HepG2 (cell line): ENCODE data around the gene CCND1. TPM values are rescaled to one million over a fixed set of nuclear protein-coding genes. Genes with fewer than 3 reads are reported as not detected.
A peak's percentile ranks its signal among the peaks of the same experiment; 100 is the strongest.

Source experiments
- AFF4 ChIP-seq: sonication (generic); formaldehyde crosslinking; IDR thresholded peaks from 2 replicates; pipeline ENCODE4 v1.4.0; 2020; ENCODE audit warnings: missing genetic modification reagents
- BORCS8-MEF2B ChIP-seq: sonication (generic); formaldehyde crosslinking; IDR thresholded peaks from 2 replicates; pipeline ENCODE4 v1.8.0; 2022; ENCODE audit warnings: mild to moderate bottlenecking, missing genetic modification reagents
- FOXC1 ChIP-seq: sonication (generic); formaldehyde crosslinking; IDR thresholded peaks from 2 replicates; pipeline ENCODE4 v1.8.0; 2022; ENCODE audit warnings: mild to moderate bottlenecking, missing genetic modification reagents, borderline replicate concordance
- HIVEP1 ChIP-seq: sonication (generic); formaldehyde crosslinking; IDR thresholded peaks from 2 replicates; pipeline ENCODE4 v1.4.0; 2020; ENCODE audit warnings: mild to moderate bottlenecking, missing genetic modification reagents
- MXD3 ChIP-seq: IDR thresholded peaks from 2 replicates; pipeline ENCODE4 v1.6.1; 2016; ENCODE audit warnings: mild to moderate bottlenecking, missing biosample characterization, missing genetic modification reagents
- MYC ChIP-seq: sonication (generic); formaldehyde crosslinking; IDR thresholded peaks from 2 replicates; pipeline ENCODE4 v1.9.0; 2021; ENCODE audit warnings: missing genetic modification reagents, borderline replicate concordance
- NCOA2 ChIP-seq: sonication (generic); formaldehyde crosslinking; IDR thresholded peaks from 2 replicates; pipeline ENCODE4 v1.8.0; 2022; ENCODE audit warnings: inconsistent platforms
- NR2F2 ChIP-seq: IDR thresholded peaks from 2 replicates; pipeline ENCODE4 v1.6.1; 2012; ENCODE audit warnings: low read depth, inconsistent platforms, borderline replicate concordance
- PCBP2 ChIP-seq: fragments of 200-400 bp; formaldehyde crosslinking; optimal IDR thresholded peaks from 2 replicates; pipeline ENCODE3; 2018; ENCODE audit warnings: low read length, low read depth; ENCODE audit not compliant: poor library complexity, severe bottlenecking
- SOX6 ChIP-seq, 2 experiments: fragments of 450-650 bp in 1 of 2; sonication (generic) in 1 of 2; formaldehyde crosslinking in 1 of 2; IDR thresholded peaks; 2 replicates each; pipeline versions ENCODE4 v1.4.0 to v1.6.1; 2017 to 2020; ENCODE audit warnings: antibody characterized with exemption in 1 of 2, mild to moderate bottlenecking in 1 of 2, missing genetic modification reagents in 1 of 2
- TGIF2 ChIP-seq: IDR thresholded peaks from 2 replicates; pipeline ENCODE4 v1.6.1; 2016; ENCODE audit warnings: control low read depth, missing compliant biosample characterization
- THAP8 ChIP-seq: sonication (generic); formaldehyde crosslinking; IDR thresholded peaks from 2 replicates; pipeline ENCODE4 v1.5.1; 2020; ENCODE audit warnings: missing genetic modification reagents, mild to moderate bottlenecking, borderline replicate concordance
- XRCC5 ChIP-seq: fragments of 200-400 bp; formaldehyde crosslinking; optimal IDR thresholded peaks from 2 replicates; pipeline ENCODE3; 2017; ENCODE audit warnings: mild to moderate bottlenecking, low read length
- ZFP36L2 ChIP-seq: sonication (generic); formaldehyde crosslinking; IDR thresholded peaks from 2 replicates; pipeline ENCODE4 v1.4.0; 2020; ENCODE audit warnings: missing genetic modification reagents
- ZNF143 ChIP-seq: sonication (generic); formaldehyde crosslinking; IDR thresholded peaks from 2 replicates; pipeline ENCODE4 v1.4.0; 2020; ENCODE audit warnings: missing genetic modification reagents
- ZNF598 ChIP-seq: sonication (generic); formaldehyde crosslinking; IDR thresholded peaks from 2 replicates; pipeline ENCODE4 v1.5.1; 2020; ENCODE audit warnings: mild to moderate bottlenecking, missing genetic modification reagents, borderline replicate concordance
- ZNF614 ChIP-seq: IDR thresholded peaks from 2 replicates; pipeline ENCODE4 v1.6.1; 2018; ENCODE audit warnings: missing biosample characterization, missing genetic modification reagents, inconsistent platforms, borderline replicate concordance
- ZNF629 ChIP-seq: sonication (generic); formaldehyde crosslinking; conservative IDR thresholded peaks from 2 replicates; pipeline ENCODE4 v1.5.0; 2020; ENCODE audit warnings: missing genetic modification reagents
- ZNF687 ChIP-seq: sonication (generic); formaldehyde crosslinking; IDR thresholded peaks from 2 replicates; pipeline ENCODE4 v1.5.1; 2020; ENCODE audit warnings: mild to moderate bottlenecking, missing genetic modification reagents, moderate library complexity
- ZNF768 ChIP-seq: sonication (generic); formaldehyde crosslinking; IDR thresholded peaks from 2 replicates; pipeline ENCODE4 v1.4.0; 2020; ENCODE audit warnings: missing genetic modification reagents
- polyA plus RNA-seq, 8 experiments: library from polyadenylated mRNA; depleted of rRNA in 3 of 8; stranded (reverse) in 7 of 8; unstranded in 1 of 8; fragments of >200 nt; fragmentation: Illumina TruSeq in 4 of 8; extraction: Trizol in 4 of 8; gene quantifications; 2 replicates each; pipeline versions ENCODE4 v1.2.1 to v1.2.3, GENCODE V29; 2011 to 2016; ENCODE audit warnings: low read depth in 4 of 8, missing spikeins in 1 of 8, mixed read lengths in 1 of 8; ENCODE audit not compliant: insufficient read depth in 1 of 8
- total RNA-seq, 5 experiments: library from RNA; depleted of rRNA; stranded (reverse); fragments of >200 nt; fragmentation: Illumina TruSeq; extraction: Trizol; gene quantifications; 2 replicates each; pipeline ENCODE4 v1.2.3, GENCODE V29; 2016; ENCODE audit warnings: low read depth in 1 of 5

CCND1 gene
- total and polyA plus RNA-seq, 2 of the 13 experiments (the other 11 are each of a cell fraction or from before 2014, with no cell fraction given): 107 to 136 TPM

- TF ChIP-seq THAP8 (CRISPR knock-in tag): 0 out of 2 replicates have a peak, but pooled peaks have one; percentile 23
- TF ChIP-seq PCBP2: no peak
- peak; percentile 78; the same call in 1 of the 2 replicates for TF ChIP-seq ZNF768 (CRISPR knock-in tag)
- peak; percentile 59; the same call in 1 of the 2 replicates for TF ChIP-seq TGIF2 (CRISPR knock-in tag)
- TF ChIP-seq ZNF614 (CRISPR knock-in tag): 0 out of 2 replicates have a peak, but pooled peaks have one; percentile 57
- TF ChIP-seq NCOA2 (CRISPR knock-in tag): 0 out of 2 replicates have a peak, but pooled peaks have one; percentile 10
- TF ChIP-seq FOXC1 (CRISPR knock-in tag): peak; percentile 67; the same call in 1 of the 2 replicates
- TF ChIP-seq MXD3 (CRISPR knock-in tag): 0 out of 2 replicates have a peak, but pooled peaks have one; percentile 20
- TF ChIP-seq SOX6 (IDR thresholded peaks at IDR 0.05): no peak
- TF ChIP-seq SOX6 (CRISPR knock-in tag; IDR thresholded peaks at IDR 0.05): peak; percentile 9; the same call in 1 of the 2 replicates
- no peak for TF ChIP-seq NR2F2
- TF ChIP-seq HIVEP1 (CRISPR knock-in tag): no peak
- 0 out of 2 replicates have a peak, but pooled peaks have one; percentile 35 for TF ChIP-seq ZNF598
- no peak for TF ChIP-seq ZFP36L2
- TF ChIP-seq MYC (CRISPR knock-in tag): peak; percentile 50; the same call in 1 of the 2 replicates
- 0 out of 2 replicates have a peak, but pooled peaks have one; percentile 62 for TF ChIP-seq AFF4 (CRISPR knock-in tag)
- TF ChIP-seq ZNF687 (CRISPR knock-in tag): peak; percentile 62
- no peak; the same call in 1 of the 2 replicates for TF ChIP-seq BORCS8-MEF2B
- 0 out of 2 replicates have a peak, but pooled peaks have one; percentile 8 for TF ChIP-seq ZNF629 (CRISPR knock-in tag)
- TF ChIP-seq ZNF143 (CRISPR knock-in tag): no peak
- TF ChIP-seq XRCC5: peak; percentile 71
Measured at GRCh38 chr11:69642913-69643632, 2.1 kb downstream of the CCND1 start (continued).
